GM06990 (cell line): ENCODE measurements around the gene SPATA9.

Experiments used
- DNase-seq: peaks from one replicate; pipeline ENCODE4 v3.0.0-alpha.2; 2011; ENCODE audit not compliant: insufficient read length; ENCODE audit errors: extremely low read depth
- H3K27me3 ChIP-seq: replicated peaks from 2 replicates; pipeline ENCODE4 v1.6.0; 2011; ENCODE audit warnings: low read length; ENCODE audit not compliant: control insufficient read depth, insufficient read depth
- H3K36me3 ChIP-seq: 2 replicates; pipeline ENCODE4 v1.5.1; 2011; ENCODE audit warnings: low read length; ENCODE audit not compliant: control insufficient read depth, insufficient read depth
- H3K4me3 ChIP-seq: replicated peaks from 2 replicates; pipeline ENCODE4 v1.5.1; 2011; ENCODE audit warnings: low read depth, mild to moderate bottlenecking, control low read depth, low read length
- CTCF ChIP-seq: IDR thresholded peaks from 2 replicates; pipeline ENCODE4 v1.5.1; 2011; ENCODE audit warnings: low read length, control low read depth, mild to moderate bottlenecking, inconsistent platforms; ENCODE audit not compliant: insufficient read depth, poor library complexity, severe bottlenecking

The SPATA9 gene

DNA sequence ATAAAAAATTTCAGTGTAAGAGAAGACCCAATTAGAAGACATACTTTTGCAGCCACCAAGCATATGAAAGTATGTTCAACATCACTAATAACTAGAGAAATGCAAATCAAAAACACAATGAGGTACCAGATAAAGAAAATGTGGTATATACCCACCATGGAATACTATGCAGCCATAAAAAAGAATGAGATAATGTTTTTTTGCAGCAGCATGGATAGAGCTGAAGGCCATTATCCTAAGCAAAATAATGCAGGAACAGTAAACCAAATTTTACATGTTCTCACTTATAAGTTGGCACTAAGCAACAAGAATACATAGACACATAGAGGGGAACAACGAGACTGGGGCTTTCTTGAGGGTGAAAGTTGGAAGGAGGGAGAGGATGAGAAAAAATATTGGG lies 6.9 kb upstream of the SPATA9 start:
- no peak for TF ChIP-seq CTCF
- Histone ChIP-seq H3K4me3 (no peak overlapping the region), H3K36me3 (no peaks in the 10 kb centered on the region), H3K27me3 (no peaks in the 10 kb centered on the region)
- DNase-seq = no peak

DNA sequence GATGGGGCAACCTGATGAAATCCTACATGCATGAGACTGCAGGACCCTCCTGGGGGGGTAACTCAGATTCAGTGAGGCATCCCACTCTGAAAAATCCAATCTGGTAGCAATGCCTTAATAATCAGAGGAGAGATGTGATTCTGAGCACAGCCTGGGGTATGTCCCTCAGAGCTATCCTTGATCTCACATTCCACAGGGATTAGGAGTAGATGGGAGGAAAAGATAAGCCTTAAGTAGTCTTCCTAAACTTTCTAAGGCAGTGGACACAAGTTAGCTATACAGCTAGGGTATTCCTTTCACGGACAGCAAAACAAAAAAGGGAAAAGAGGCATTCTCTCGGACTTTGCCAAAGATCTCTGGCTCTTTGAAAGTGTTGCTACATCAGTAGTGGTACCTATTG lies 3.9 kb upstream of the SPATA9 start:
- no peak for TF ChIP-seq CTCF
- no peak for DNase-seq
- Histone ChIP-seq H3K36me3 (no peaks in the 10 kb centered on the region), H3K4me3 (no peak overlapping the region), H3K27me3 (peaks cover 1% of the 10 kb centered on the region; the same call in 1 of the 2 replicates)

GRCh38 chr5:95684361-95684760 lies 1.6 kb upstream of the SPATA9 start:
- Histone ChIP-seq H3K36me3 (no peaks in the 10 kb centered on the region), H3K4me3 (no peak overlapping the region), H3K27me3 (peaks cover 1% of the 10 kb centered on the region; the same call in 1 of the 2 replicates)
- no peak for TF ChIP-seq CTCF
- DNase-seq = no peak

DNA sequence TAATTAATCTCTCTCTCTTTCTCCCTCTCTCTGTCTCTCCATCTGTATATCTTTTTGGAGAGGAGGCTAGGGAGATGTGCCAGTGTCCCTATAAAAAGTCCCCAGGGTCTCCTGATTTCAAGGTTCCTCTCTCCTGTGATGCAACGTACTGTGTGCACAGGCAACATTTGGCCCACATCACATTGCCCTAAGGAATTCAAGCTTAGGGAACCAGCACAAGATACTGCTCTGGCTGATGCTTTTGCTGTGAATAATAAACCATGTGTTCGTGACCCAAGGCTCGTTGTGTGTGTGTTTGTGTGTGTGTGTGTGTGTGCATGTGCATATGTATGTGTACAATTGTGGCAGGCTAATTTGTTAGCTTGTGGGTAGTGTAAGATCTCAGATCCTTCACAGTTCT lies 9.7 kb downstream of the SPATA9 start:
- H3K36me3 ChIP-seq = no peaks in the 10 kb centered on the region
- TF ChIP-seq CTCF = no peak
- H3K27me3 ChIP-seq = no peaks in the 10 kb centered on the region
- DNase-seq = no peak
- H3K4me3 ChIP-seq = no peak overlapping the region

DNA sequence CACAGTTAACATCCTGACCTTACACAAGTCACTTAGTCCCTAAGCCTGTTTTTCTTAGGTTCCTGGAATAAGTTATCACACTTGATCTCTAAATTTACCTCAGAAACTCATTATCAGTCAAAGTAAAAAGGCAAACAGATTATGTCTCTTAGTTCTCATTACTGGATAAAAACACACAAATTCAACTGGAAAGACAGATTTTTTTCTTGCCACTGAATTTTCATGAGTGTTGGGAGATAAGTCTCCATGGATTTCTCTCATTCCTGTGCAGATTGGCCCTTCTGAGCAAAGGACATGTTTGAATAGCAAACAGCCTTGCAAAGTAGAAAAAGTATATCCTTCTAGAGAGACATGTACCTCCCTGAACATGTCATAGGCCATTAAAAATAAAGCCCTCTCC lies 10.2 kb downstream of the SPATA9 start:
- Histone ChIP-seq H3K36me3 (no peaks in the 10 kb centered on the region), H3K27me3 (no peaks in the 10 kb centered on the region), H3K4me3 (no peak overlapping the region)
- no peak for TF ChIP-seq CTCF
- DNase-seq = no peak

DNA sequence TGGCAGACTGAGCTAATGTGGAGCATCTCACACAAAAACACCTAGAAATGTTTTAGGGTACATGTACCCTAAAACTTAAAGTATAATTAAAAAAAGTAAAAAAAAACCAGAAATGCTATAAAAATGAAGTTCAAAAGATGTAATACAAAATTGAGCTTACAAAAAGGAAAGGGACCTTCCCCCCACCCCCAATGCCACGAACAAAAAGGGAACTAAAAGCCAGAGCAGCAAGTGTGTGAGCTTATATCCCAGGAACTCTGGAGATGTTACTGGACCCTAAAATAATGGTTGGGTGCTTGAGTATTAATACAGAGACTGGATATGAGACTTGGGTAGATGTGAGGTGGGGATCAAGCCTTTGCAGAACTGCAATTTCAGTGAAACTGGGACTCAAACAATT lies 11.0 kb downstream of the SPATA9 start:
- DNase-seq = no peak
- Histone ChIP-seq H3K36me3 (no peaks in the 10 kb centered on the region), H3K4me3 (no peak overlapping the region), H3K27me3 (no peaks in the 10 kb centered on the region)
- no peak for TF ChIP-seq CTCF
